Esophagus squamous epithelium (tissue), 4 donors: ENCODE results near the gene EIF2D.

Experiments
- CTCF ChIP-seq, 6 experiments: fragments of 450-650 bp in 4 of 6; fragments of 200-600 bp in 2 of 6; sonication (generic) in 2 of 6; IDR thresholded peaks; one replicate each; pipeline ENCODE4 v1.5.1; 2016 to 2019; ENCODE audit warnings: antibody characterized with exemption in 6 of 6, mild to moderate bottlenecking in 4 of 6, moderate library complexity in 4 of 6
- POLR2A ChIP-seq, 4 donors: fragments of 450-650 bp; IDR thresholded peaks; one replicate each; pipeline ENCODE4 v1.6.1; 2017; ENCODE audit warnings: antibody characterized with exemption in 4 of 4, mild to moderate bottlenecking in 4 of 4, moderate library complexity in 3 of 4

GRCh38 chr1:206569556-206569955 is 42.7 kb downstream of the EIF2D start:
- TF ChIP-seq CTCF (IDR thresholded peaks at IDR 0.05): no peak
- no peak for TF ChIP-seq POLR2A (IDR thresholded peaks at IDR 0.05)
